Activated CD8-positive, alpha-beta memory T cell treated with anti-CD3 and anti-CD28 coated beads, Interleukin-2, amount 50 U/mL, for 1 hour (primary cell): Measurements from ENCODE around the gene TCP10L.
"Not testable (repeated sequence)": the region's sequence is repeated elsewhere in the genome, so short reads cannot be mapped to it uniquely, and the experiment has no call there.

Experiments
- DNase-seq: peaks from one replicate; pipeline ENCODE4 v3.0.0-alpha.2; 2020; ENCODE audit errors: extremely low read depth

Gene TCP10L

GRCh38 chr21:32554832-32555638 is 30.3 kb downstream of the TCP10L start:
- DNase-seq, result no peak

- no peak for DNase-seq
Observed at GRCh38 chr21:32549886-32550285, 35.4 kb downstream of the TCP10L start.

DNA sequence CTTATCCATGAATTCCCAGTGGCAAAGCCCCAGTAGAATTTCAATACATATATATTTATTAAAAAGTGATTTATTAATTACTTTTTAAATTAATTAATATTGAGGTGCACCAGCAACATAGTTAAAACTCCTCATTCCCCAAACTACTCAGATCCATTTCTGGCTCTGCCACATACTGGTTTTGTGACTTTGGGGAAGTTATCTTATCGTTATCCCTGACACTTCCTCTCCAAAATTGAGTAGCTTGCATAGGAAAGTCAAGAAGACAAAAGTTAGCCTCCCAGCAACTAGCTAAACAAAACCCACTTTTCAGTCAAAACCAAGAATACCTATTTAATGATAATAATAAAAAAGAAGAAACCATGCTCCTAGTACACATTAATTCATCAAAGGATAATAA is 35.9 kb downstream of the TCP10L start:
- DNase-seq, result no peak

DNA sequence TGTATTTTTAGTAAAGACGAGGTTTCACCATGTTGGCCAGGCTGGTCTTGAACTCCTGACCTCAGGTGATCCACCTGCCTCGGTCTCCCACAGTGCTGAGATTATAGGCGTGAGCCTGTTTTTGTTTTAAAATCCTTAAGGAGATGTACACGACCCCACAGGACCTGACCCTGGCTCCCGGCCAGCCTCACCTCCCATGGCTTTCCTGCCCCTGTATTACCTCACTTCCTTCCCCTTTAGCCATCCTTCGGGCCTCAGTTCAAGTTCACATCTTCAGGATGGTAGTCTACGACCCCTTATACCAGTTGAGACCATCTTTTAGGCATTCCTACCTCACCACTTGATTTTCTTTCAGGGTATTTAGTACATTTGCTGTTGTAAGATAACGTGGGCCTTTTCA is 36.3 kb downstream of the TCP10L start:
- DNase-seq, result no peak

DNA sequence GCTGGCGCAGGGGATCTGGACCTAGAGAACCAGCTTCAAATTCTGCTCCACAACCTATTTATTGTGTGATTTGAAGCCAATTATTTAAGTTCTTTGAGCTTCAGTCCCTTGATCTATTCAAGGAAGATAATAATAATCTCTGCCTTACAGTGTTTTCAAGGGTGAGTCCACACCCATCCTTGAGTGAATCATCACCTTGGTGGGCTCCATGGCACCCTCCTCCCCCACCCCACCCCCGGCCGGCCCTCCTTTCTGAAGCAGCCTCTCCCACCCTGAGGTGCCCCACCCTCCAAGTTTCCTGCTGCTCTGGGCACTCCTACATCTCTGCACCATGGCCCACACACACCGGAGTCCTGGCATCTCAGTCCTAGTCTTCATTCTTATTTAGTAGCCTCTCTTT is 38.3 kb downstream of the TCP10L start:
- DNase-seq, result no peak

DNA sequence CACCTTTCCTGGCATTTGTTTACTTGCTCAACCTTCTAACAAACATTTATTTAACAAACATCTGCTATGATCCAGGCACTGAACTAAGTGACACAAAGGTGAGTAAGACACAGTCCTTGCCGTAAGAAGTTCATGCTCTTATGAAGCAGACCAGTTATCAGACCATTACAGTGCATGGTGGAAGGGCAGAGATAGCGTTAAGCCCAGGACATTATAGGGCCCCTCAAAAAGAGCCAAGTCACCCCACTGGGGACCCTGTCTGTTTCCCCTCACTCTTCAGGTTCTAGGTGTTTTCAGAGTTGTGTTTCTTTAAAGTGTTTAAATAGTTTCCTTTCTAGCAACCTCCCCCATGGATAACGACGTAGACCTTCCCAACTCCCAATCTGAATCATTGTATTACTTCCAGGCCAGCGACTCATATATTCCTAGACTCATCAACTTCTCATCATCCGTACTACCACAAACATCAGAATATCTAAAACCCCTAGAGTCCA is 39.3 kb downstream of the TCP10L start:
- no peak for DNase-seq

GRCh38 chr21:32544697-32545096 is 40.6 kb downstream of the TCP10L start:
- DNase-seq, result no peak

GRCh38 chr21:32543975-32544374 is 41.3 kb downstream of the TCP10L start:
- no peak for DNase-seq

GRCh38 chr21:32543056-32543455 is 42.3 kb downstream of the TCP10L start:
- DNase-seq, result not testable (repeated sequence)

DNA sequence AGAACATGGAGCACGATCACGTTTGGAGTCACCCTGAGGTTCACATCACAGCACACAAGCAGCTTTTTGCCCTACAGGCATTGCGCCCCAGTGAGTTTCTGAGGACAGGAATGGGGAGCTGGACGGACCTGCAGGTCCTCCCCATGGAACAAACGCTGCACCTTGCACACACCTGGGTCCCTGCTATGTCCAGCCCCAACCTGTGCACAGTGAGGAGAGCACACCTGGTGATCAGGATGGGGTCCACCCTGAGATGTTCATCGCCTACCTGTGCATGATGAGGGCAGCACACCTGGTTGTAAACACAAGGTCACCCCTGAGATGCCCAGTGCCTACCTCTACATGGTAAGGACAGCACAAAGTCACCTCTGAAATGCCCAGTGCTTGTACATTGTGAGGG is 45.9 kb downstream of the TCP10L start:
- no peak for DNase-seq

DNA sequence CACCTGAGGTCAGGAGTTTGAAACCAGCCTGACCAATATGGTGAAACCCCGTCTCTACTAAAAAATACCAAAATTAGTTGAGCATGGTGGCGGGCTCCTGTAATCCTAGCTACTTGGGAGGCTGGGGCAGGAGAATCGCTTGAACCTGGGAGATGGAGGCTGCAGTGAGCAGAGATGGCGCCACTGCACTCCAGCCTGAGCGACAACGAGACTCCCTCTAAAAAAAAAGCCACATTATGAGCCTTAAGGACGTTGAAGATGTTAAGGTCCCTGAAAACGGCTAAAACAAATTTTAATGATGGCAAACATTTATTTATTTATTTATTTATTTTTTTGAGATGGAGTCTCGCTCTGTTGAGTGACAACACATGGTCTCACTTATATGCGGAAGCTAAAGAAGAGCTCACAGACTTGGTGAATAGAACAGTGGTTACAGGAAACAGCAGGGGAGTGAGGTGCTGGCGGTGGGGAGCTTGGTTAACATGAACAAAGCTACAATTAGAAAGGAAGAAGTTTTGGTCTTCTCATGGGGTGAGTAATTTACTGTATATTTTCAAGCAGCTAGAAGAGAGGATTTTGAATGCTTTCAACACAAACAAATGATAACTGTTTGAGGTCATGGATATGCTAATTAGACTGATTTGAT is 47.1 kb downstream of the TCP10L start:
- peak; percentile 16 for DNase-seq

DNA sequence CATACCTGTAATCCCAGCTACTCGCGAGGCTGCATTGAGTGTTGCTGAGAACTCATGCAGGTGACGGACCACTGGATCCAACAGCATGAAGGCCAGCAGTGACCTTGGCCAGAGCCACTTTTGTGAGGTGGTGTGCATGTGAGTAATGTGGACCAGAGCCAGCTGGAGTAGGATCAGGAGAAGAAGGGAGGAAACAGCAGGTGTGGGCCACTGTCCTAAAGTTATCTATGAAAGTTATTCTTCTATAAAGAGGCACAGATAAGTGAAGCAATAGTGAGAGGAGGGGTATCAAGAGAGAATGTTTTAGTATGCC is 47.8 kb downstream of the TCP10L start:
- DNase-seq, result no peak

DNA sequence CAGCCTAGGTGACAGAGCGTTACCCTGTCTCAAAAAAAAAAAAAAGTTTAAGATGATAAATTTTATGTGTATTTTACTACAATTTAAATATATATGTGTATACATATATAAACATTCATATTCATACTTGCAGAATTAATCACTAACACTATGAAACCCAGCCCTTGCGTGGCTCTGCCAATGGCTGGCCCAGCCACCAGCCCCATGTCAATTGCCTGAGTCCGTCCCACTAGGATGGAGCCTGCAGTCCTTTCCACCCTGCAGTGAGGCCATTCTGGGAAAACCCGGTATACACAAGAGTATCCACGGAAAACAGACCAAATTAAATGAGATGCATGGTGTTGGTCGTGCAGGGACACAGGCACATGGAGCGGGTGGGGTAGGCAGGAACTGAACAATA is 49.7 kb downstream of the TCP10L start:
- DNase-seq, result no peak

DNA sequence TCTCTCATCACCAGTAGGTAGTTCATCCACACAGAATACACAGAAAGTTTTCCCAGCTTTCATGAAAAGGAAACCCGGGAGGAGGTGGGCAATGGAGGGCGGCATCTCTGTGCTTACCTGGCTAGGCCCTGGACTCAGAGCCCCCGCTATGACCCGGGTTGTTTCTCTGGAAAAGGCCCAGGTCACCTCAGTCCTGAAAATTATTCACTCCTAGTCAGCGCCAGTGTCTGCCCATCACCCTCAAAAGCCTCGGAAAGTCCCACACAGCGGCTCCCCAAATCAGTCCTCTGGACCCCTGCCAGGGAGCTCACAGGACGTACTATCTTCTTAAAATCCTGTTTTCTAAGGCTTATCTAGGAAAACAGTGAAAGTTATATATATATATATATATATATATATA is 51.2 kb downstream of the TCP10L start:
- DNase-seq, result no peak

DNA sequence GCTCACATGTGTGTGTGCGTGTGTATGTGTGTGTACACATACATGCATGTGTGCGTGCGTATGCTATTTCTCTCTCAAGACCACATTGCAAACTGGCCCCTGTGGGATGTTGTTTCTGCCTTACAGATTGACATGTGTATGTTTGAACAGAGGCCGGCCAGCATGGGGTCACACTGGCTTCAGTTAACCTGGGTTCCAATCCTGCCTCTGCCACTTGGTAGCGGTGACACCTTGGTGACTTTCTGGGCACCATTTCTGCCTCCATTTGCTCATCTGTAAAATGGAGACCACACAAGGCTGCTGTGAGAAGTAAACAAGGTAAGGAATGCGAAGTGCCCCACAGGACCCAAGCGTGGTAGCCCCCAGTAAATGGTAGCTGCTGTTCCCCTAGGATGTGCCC is 51.7 kb downstream of the TCP10L start:
- DNase-seq, result no peak

DNA sequence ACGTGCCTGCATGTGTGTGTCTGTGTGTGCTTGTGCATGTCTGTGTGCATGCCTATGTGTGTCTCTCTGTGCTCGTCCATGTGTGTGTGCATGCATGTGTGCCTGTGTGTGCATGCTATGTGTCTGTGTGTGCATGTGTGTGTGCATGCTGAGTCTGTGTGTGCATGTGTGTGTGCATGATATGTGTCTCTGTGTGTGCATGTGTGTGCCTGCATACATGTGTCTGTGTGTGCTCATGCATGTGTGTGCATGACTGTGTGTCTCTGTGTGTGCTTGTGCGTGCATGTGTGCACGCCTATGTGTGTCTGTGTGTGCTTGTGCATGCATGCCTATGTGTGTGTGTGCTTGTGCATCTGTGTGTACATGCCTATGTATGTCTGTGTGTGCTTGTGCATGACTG is 52.3 kb downstream of the TCP10L start:
- DNase-seq, result no peak

GRCh38 chr21:32532636-32533035 is 52.7 kb downstream of the TCP10L start:
- no peak for DNase-seq

GRCh38 chr21:32531561-32531960 is 53.8 kb downstream of the TCP10L start:
- not testable (repeated sequence) for DNase-seq

GRCh38 chr21:32530809-32531208 is 54.5 kb downstream of the TCP10L start:
- DNase-seq, result not testable (repeated sequence)

GRCh38 chr21:32529679-32530078 is 55.6 kb downstream of the TCP10L start:
- DNase-seq, result no peak

GRCh38 chr21:32525282-32525681 is 60.0 kb downstream of the TCP10L start:
- no peak for DNase-seq

GRCh38 chr21:32523988-32524719 is 61.2 kb downstream of the TCP10L start:
- no peak for DNase-seq
